HCT116 (cell line): ENCODE results near the gene STARD6. TPM values are rescaled to one million over a fixed set of nuclear protein-coding genes. Genes with fewer than 3 reads are reported as not detected.

ENCODE experiments used
- ATAC-seq: fragments of 200-7000 bp; cut with Tn5 transposase; 2 replicates; pipeline ENCODE4 v1.9.1; 2020; ENCODE audit warnings: mild to moderate bottlenecking, moderate library complexity
- BruUV-seq: library from RNA; stranded (reverse); fragments of 400-500 nt; replicated peaks from 2 replicates; lab custom pipeline; 2021; lab: Mats Ljungman, UMichigan
- CTCF ChIA-PET: fragments of 300-600 bp; sonication (Branson Sonifier 250); formaldehyde crosslinking; loops from one replicate; lab custom pipeline; 2021; ENCODE audit warnings: antibody characterized with exemption; lab: Charles Lee
- POLR2A ChIA-PET: fragments of 300-600, 350-600 bp; sonication (Branson Sonifier 250); formaldehyde crosslinking; loops from one replicate; lab custom pipeline; 2021; ENCODE audit warnings: antibody characterized with exemption; lab: Charles Lee
- RAD21 ChIA-PET, 2 experiments: fragments of 300-600 bp; sonication (Branson Sonifier 250); formaldehyde crosslinking; loops; one replicate each; lab custom pipeline; 2023; ENCODE audit warnings: low total read pairs in 2 of 2; ENCODE audit not compliant: uncharacterized antibody in 2 of 2, unreplicated experiment in 2 of 2, low non-redundant PET in 1 of 2; lab: Charles Lee
- DNase-seq: peaks from one replicate; pipeline ENCODE4 v3.0.0-alpha.2; 2010; ENCODE audit warnings: low read depth, low spot score
- H2AFZ ChIP-seq: fragments of 200-600 bp; shearing (Covaris generic), sonication (generic); 2 replicates; pipeline ENCODE4 v1.6.1; 2017; ENCODE audit warnings: low read depth, mixed run types, mixed read lengths, antibody characterized with exemption, low read length; ENCODE audit not compliant: poor library complexity, severe bottlenecking
- H3K27ac ChIP-seq: 2 replicates; pipeline ENCODE4 v1.5.1; 2012; ENCODE audit warnings: low read depth, low read length
- H3K27me3 ChIP-seq: fragments of 200-600 bp; sonication (generic); 2 replicates; pipeline ENCODE4 v1.6.1; 2016; ENCODE audit warnings: mixed run types, low read length, mixed read lengths; ENCODE audit not compliant: insufficient read depth
- H3K36me3 ChIP-seq, 2 experiments: fragments of 200-500 bp in 1 of 2; fragments of 200-600 bp in 1 of 2; sonication (Bioruptor generic) in 1 of 2; sonication (generic) in 1 of 2; 2 replicates each; pipeline versions ENCODE4 v1.5.1 to v1.6.1; 2014 to 2016; ENCODE audit warnings: low read length in 2 of 2, inconsistent platforms in 1 of 2, mixed read lengths in 1 of 2, mixed run types in 1 of 2; ENCODE audit not compliant: insufficient read depth in 2 of 2, control insufficient read depth in 1 of 2
- H3K4me1 ChIP-seq, 2 experiments: fragments of 200-600 bp in 1 of 2; sonication (generic) in 1 of 2; 2 replicates each; pipeline versions ENCODE4 v1.5.1 to v1.6.1; 2012 to 2017; ENCODE audit warnings: low read length in 2 of 2, inconsistent platforms in 1 of 2, mild to moderate bottlenecking in 1 of 2, mixed read lengths in 1 of 2, mixed run types in 1 of 2, moderate library complexity in 1 of 2; ENCODE audit not compliant: insufficient read depth in 2 of 2, control insufficient read depth in 1 of 2
- H3K4me2 ChIP-seq: fragments of 200-600 bp; sonication (generic); 2 replicates; pipeline ENCODE4 v1.6.1; 2017; ENCODE audit warnings: mixed run types, low read length, mixed read lengths
- H3K4me3 ChIP-seq, 2 experiments: fragments of 200-600 bp in 1 of 2; sonication (generic) in 1 of 2; replicated peaks in 1 of 2; 2 replicates each; pipeline ENCODE4 v1.5.1; 2011 to 2016; ENCODE audit warnings: low read length in 2 of 2, control low read depth in 1 of 2, low read depth in 1 of 2, mild to moderate bottlenecking in 1 of 2, mixed read lengths in 1 of 2, mixed run types in 1 of 2
- H3K79me2 ChIP-seq: fragments of 200-600 bp; sonication (generic); 2 replicates; pipeline ENCODE4 v1.6.1; 2017; ENCODE audit warnings: mild to moderate bottlenecking, mixed run types, low read length, moderate library complexity, mixed read lengths; ENCODE audit not compliant: insufficient read depth
- H3K9ac ChIP-seq: fragments of 200-600 bp; sonication (generic); 2 replicates; pipeline ENCODE4 v1.6.1; 2016; ENCODE audit warnings: low read length, mixed read lengths
- H3K9me2 ChIP-seq: fragments of 200-600 bp; sonication (generic), shearing (Covaris generic); 2 replicates; pipeline ENCODE4 v1.6.1; 2017; ENCODE audit warnings: mixed run types, mild to moderate bottlenecking, moderate library complexity; ENCODE audit not compliant: insufficient read depth
- H3K9me3 ChIP-seq, 2 experiments: fragments of 200-500 bp in 1 of 2; fragments of 200-600 bp in 1 of 2; sonication (Bioruptor generic) in 1 of 2; sonication (generic) in 1 of 2; 2 replicates each; pipeline ENCODE4 v1.6.1; 2014 to 2017; ENCODE audit warnings: low read length in 2 of 2, mixed read lengths in 2 of 2, inconsistent platforms in 1 of 2, low read depth in 1 of 2, mild to moderate bottlenecking in 1 of 2, mixed run types in 1 of 2, moderate library complexity in 1 of 2; ENCODE audit not compliant: control insufficient read depth in 1 of 2, insufficient read depth in 1 of 2
- H4K20me1 ChIP-seq: fragments of 200-600 bp; sonication (generic), shearing (Covaris generic); 2 replicates; pipeline ENCODE4 v1.6.1; 2017; ENCODE audit warnings: mixed run types, mild to moderate bottlenecking, moderate library complexity; ENCODE audit not compliant: insufficient read depth
- ATF3 ChIP-seq: IDR thresholded peaks from 2 replicates; pipeline ENCODE4 v1.6.1; 2012
- CEBPB ChIP-seq: IDR thresholded peaks from 2 replicates; pipeline ENCODE4 v1.6.1; 2012; ENCODE audit warnings: low read depth
- CTCF ChIP-seq, 3 experiments: fragments of 200-600 bp in 1 of 3; sonication (generic) in 1 of 3; IDR thresholded peaks in 2 of 3; conservative IDR thresholded peaks in 1 of 3; 2 replicates each; pipeline ENCODE4 v1.5.1; 2012 to 2017; ENCODE audit warnings: low read depth in 2 of 3, low read length in 2 of 3, antibody characterized with exemption in 1 of 3, borderline replicate concordance in 1 of 3, control low read depth in 1 of 3, mild to moderate bottlenecking in 1 of 3, mixed read lengths in 1 of 3, mixed run types in 1 of 3, moderate library complexity in 1 of 3; ENCODE audit not compliant: insufficient read depth in 1 of 3
- EGR1 ChIP-seq: IDR thresholded peaks from 2 replicates; pipeline ENCODE4 v1.6.1; 2012; ENCODE audit warnings: low read depth
- EZH2 ChIP-seq: fragments of 200-600 bp; sonication (generic); IDR thresholded peaks from 2 replicates; pipeline ENCODE4 v1.6.1; 2017; ENCODE audit warnings: antibody characterized with exemption, mixed run types
- EZH2phosphoT487 ChIP-seq: fragments of 200-600 bp; IDR thresholded peaks from 2 replicates; pipeline ENCODE4 v1.6.1; 2018; ENCODE audit warnings: antibody characterized with exemption, borderline replicate concordance
- FOSL1 ChIP-seq: IDR thresholded peaks from 2 replicates; pipeline ENCODE4 v1.6.1; 2012; ENCODE audit warnings: low read depth
- JUND ChIP-seq: IDR thresholded peaks from 2 replicates; pipeline ENCODE4 v1.6.1; 2012
- MAX ChIP-seq: IDR thresholded peaks from 2 replicates; pipeline ENCODE4 v1.6.1; 2012
- POLR2AphosphoS5 ChIP-seq: IDR thresholded peaks from 2 replicates; pipeline ENCODE4 v1.6.1; 2011; ENCODE audit warnings: mild to moderate bottlenecking, low read depth, low read length, moderate library complexity
- SIN3A ChIP-seq: IDR thresholded peaks from 2 replicates; pipeline ENCODE4 v1.6.1; 2012; ENCODE audit warnings: low read depth
- SP1 ChIP-seq: IDR thresholded peaks from 2 replicates; pipeline ENCODE4 v1.6.1; 2012; ENCODE audit warnings: low read depth
- SRF ChIP-seq: IDR thresholded peaks from 2 replicates; pipeline ENCODE4 v1.6.1; 2012; ENCODE audit warnings: low read depth
- TCF7L2 ChIP-seq: IDR thresholded peaks from 2 replicates; pipeline ENCODE4 v1.7.0; 2011; ENCODE audit warnings: borderline replicate concordance, inconsistent platforms; ENCODE audit not compliant: insufficient read depth, insufficient read length; ENCODE audit errors: extremely low read depth
- YY1 ChIP-seq: IDR thresholded peaks from 2 replicates; pipeline ENCODE4 v1.6.1; 2011; ENCODE audit warnings: low read length, low read depth, moderate library complexity, mild to moderate bottlenecking; ENCODE audit not compliant: insufficient replicate concordance; ENCODE audit errors: extremely low read depth
- ZBTB33 ChIP-seq: IDR thresholded peaks from 2 replicates; pipeline ENCODE4 v1.6.1; 2011; ENCODE audit warnings: mild to moderate bottlenecking, low read length, moderate library complexity; ENCODE audit not compliant: insufficient replicate concordance; ENCODE audit errors: extremely low read depth
- ZNF274 ChIP-seq: fragments of 200-500 bp; sonication (Bioruptor generic); IDR thresholded peaks from 2 replicates; pipeline ENCODE4 v1.6.1; 2014; ENCODE audit warnings: mild to moderate bottlenecking, low read depth, low read length, inconsistent platforms
- intact Hi-C: fragments of 100-400 bp; cut with micrococcal nuclease; formaldehyde crosslinking; loops from 2 replicates; pipeline ENCODE4 v1.10.0; 2022
- total RNA-seq: library from RNA; stranded (reverse); gene quantifications from one replicate; pipeline ENCODE4 v1.2.1, GENCODE V29; 2021; ENCODE audit not compliant: unreplicated experiment

The STARD6 gene
- total RNA-seq, 1 experiment from 2014 or later: not detected

GRCh38 chr18:54323970-54324369, 33.7 kb downstream of the STARD6 start:
- Histone ChIP-seq H3K79me2 (no peaks in the 10 kb centered on the region), H3K36me3 (no peaks in the 10 kb centered on the region), H3K4me1 (no peaks in the 10 kb centered on the region), H3K4me3 (no peak overlapping the region)
- TF ChIP-seq POLR2AphosphoS5 (no peak), MAX (no peak), SRF (no peak), EGR1 (no peak), SP1 (no peak), ATF3 (no peak), YY1 (no peak), ZNF274 (no peak), CEBPB (no peak), ZBTB33 (no peak), JUND (no peak), CTCF (IDR thresholded peaks at IDR 0.05 in 2 of 3, conservative IDR thresholded peaks at IDR 0.05 in 1 of 3; ENCODE audit: borderline replicate concordance in 1 of 3, insufficient read depth in 1 of 3, low read depth in 2 of 3, low read length in 2 of 3) (no peak), EZH2phosphoT487 (no peak), TCF7L2 (no peak), EZH2 (no peak), SIN3A (no peak), FOSL1 (no peak)
- TF ChIP-seq, all 23 proteins: peak for 0
- BruUV-seq: no TSS peak
- POLR2A ChIA-PET: no interaction called here
- DNase-seq (no peak), ATAC-seq (no peak)
- Histone ChIP-seq H3K9me3 (no peaks in the 10 kb centered on the region), H3K27ac (no peak overlapping the region), H2AFZ (no peak overlapping the region), H3K9ac (no peak overlapping the region), H4K20me1 (no peaks in the 10 kb centered on the region), H3K4me2 (no peak overlapping the region), H3K9me2 (no peaks in the 10 kb centered on the region), H3K27me3 (no peaks in the 10 kb centered on the region)
- CTCF ChIA-PET: no interaction called here
- intact Hi-C loops: no loop called here
- RAD21 ChIA-PET: no interaction called here
